Measurements from ENCODE around the gene GRIN2B.

GRCh38 chr12:13961971-13962370 lies 19.4 kb downstream of the GRIN2B start:
- TF ChIP-seq EZH2 (IDR thresholded peaks at IDR 0.05; ENCODE audit: insufficient read depth, low read length) (no peak), CTCF (IDR thresholded peaks at IDR 0.05; ENCODE audit: insufficient read depth, low read depth, low read length) (no peak)
